ENCODE data around the gene ACHE.
"Not testable (repeated sequence)": the region's sequence is repeated elsewhere in the genome, so short reads cannot be mapped to it uniquely, and the experiment has no call there.

Gene ACHE

GRCh38 chr7:100861616-100861985, 34.1 kb downstream of the ACHE start:
- DNase-seq (ENCODE audit: low read depth) = no peak

GRCh38 chr7:100860702-100861615, 34.7 kb downstream of the ACHE start:
- no peak for DNase-seq (ENCODE audit: low read depth)

- DNase-seq (ENCODE audit: low read depth) = no peak
These were observed 35.8 kb downstream of the ACHE start for GRCh38 chr7:100859856-100860255.

DNA sequence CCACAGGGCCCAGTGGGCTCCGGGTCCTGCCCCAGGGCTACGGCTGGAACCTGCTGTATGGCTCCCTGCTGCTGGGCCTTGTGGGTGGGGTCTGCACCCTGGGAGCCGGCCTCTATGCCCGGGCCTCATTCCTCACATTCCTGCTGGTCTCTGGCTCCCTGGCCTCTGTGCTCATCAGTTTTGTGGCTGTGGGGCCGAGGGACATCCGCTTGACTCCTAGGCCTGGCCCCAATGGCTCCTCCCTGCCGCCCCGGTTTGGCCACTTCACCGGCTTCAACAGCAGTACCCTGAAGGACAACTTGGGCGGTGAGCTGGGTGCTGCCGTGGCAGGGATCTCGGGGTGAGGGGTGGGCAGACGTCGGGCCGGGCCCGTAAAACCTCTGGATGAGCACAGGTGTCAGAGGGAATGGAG, 38.8 kb downstream of the ACHE start:
- DNase-seq (ENCODE audit: low read depth) = no peak

DNA sequence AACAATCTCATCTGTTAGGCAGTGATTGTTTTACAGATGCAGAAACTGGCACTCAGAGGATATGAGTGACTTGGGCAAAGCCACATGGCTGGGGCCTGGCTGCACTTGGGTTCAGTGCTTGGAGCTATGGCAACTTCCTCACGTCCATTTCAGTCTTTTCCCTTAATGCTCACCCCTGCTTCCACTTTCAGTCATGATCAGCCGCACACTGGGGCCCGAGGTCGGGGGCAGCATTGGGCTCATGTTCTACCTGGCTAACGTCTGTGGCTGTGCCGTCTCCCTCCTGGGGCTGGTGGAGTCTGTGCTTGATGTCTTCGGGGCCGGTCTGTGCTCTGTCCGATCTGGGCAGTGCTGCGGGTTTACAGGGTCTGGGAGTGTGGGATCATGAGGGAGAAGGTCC, 40.2 kb downstream of the ACHE start:
- no peak for DNase-seq (ENCODE audit: low read depth)

DNA sequence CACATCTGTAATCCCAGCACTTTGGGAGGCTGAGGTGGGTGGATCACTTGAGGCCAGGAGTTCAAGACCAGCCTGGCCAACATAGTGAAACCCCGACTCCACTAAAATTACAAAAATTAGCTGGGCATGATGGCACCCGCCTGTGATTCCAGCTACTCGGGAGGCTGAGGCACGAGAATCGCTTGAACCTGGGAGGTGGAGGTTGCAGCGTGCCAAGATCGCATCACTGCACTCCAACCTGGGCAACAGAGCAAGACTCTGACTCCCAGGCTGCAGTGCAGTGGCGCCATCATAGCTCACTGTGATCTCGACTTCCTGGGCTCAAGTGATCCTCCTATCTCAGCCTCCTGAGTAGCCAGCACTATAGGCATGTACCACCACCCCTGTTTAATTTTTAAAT, 40.8 kb downstream of the ACHE start:
- DNase-seq (ENCODE audit: low read depth) = not testable (repeated sequence)

DNA sequence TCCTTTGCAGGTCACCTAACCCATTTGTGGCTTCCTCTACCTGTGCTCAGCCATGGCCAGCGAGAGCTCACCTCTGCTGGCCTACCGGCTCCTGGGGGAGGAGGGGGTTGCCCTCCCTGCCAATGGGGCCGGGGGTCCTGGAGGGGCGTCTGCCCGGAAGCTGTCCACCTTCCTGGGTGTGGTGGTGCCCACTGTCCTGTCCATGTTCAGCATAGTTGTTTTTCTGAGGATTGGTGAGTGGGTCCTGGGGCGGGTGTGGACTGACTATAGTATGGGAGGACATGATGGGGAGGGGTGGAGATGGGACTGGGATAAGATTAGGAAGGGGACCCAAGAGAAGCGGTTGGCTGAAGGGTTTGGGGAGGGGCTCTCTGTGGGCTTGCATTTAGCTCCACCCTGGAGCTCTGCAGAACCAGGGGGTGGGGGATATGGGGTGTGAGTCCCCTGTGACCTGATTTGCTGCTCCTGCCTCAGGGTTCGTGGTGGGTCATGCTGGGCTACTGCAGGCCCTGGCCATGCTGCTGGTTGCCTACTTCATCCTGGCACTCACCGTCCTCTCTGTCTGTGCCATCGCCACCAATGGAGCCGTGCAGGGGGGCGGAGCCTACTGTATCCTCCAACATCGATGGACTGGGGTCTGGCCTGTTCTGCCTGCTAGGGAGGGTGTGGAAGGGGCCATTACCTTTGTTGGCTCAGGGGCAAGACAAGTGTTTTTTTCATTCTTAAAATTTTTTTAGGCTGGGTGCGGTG, 41.4 kb downstream of the ACHE start:
- DNase-seq (ENCODE audit: low read depth) = no peak

- DNase-seq (ENCODE audit: low read depth) = peak; percentile 94
These were observed 43.4 kb downstream of the ACHE start, which contains the start of gene SLC12A9 for GRCh38 chr7:100852048-100852872. SLC12A9 (plus strand) TSS chr7:100852713; CDS start chr7:100854198, 1,485 bp downstream.

DNA sequence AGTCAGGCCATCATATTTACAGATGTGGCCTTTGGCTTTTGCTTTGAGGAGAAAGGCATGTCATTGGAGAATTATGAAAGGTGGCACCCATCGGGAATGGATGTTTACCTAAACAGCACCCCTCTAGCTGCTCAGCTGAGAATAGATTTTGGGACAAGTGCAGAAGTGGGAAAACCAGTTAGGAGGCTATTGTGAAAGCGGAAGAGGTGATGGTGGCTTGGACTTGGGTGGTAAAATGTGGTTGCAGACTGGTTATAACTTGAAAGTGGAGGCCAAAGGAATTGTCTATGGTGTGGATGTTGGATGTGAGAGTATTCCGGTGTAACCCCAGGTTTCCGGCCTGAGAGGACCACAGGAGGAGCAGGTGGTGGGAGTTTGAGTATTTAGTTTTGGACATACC, 48.3 kb downstream of the ACHE start:
- no peak for DNase-seq (ENCODE audit: low read depth)

DNA sequence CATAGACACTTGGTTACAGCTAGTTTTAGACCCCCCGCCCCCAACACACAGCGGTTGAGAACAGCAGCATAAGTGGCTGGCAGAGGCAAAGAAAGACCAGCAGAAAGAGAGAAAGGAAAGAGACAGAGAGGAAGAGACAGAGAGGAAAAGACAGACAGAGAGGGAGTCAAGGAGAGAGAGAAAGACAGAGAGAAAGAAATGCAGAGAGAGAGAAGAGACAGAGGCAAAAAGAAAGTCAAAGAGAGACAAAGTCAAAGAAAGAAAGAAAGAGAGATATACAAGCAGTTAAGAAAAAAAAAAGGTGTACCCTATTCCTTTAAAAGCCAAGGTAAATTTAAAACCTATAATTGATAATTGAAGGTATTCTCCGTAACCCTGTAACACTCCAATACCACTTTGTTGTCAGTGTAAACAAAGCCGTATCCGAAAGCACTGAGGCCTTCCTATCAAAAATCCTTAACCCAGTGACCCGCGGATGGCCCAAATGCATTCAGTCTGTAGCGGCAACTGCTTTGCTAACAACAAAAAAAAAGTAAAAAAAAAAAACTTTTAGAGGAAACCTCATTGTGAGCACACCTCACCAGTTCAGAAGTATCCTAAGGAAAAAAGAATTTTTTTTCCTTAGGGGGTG, 55.1 kb downstream of the ACHE start:
- DNase-seq (ENCODE audit: low read depth) = no peak

Data from EH (cell line).